HG02623 (cell line): ENCODE measurements around the gene STAT3.
"Not testable (repeated sequence)": the region's sequence is repeated elsewhere in the genome, so short reads cannot be mapped to it uniquely, and the experiment has no call there.

ENCODE experiments used
- ATAC-seq: cut with Tn5 transposase; IDR thresholded peaks from one replicate; pipeline ENCODE4 v1.9.1; 2021; ENCODE audit warnings: moderate library complexity; ENCODE audit not compliant: unreplicated experiment

STAT3 gene

DNA sequence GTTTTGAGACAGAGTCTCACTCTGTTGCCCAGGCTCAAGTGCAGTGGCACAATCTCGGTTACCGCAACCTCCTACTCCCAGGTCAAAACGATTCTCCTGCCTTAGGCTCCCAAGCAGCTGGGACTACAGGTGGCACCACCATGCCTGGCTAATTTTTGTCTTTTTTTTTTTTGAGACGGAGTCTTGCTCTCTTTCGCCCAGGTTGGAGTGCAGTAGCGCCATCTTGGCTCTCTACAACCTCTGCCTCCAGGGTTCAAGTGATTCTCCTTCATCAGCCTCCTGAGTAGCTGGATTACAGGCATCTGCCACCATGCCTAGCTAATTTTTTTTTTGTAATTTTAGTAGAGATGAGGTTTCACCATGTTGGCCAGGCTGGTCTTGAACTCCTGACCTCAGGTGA lies 70.3 kb downstream of the STAT3 start:
- ATAC-seq, result not testable (repeated sequence)

DNA sequence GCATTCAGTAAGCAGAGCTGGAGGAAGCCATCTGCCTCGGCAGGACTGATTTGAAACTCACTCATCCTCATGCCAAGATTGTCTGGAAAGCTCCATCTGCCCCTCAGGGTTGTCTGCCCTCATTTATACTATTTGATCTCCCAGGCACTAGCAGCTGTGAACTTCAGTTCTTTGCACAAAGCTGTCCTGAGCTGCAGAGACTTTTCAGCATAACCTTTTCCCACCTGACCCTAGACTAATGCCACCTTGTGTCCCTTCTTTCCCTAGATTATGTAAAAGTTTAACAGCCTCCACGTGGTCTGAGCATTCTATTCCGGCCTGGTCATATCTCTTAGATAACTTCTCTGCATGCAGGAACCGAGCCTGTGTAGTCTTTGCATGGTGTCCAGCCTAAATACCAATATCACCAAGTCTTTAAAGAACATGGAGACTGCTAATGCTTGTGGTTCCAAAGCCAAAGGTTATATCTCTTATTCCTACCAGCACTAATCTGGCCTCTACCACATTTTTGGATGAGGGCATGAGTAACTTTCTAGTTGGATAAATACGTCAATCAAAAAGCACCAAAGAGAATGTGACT lies 70.9 kb downstream of the STAT3 start:
- ATAC-seq, result no peak

DNA sequence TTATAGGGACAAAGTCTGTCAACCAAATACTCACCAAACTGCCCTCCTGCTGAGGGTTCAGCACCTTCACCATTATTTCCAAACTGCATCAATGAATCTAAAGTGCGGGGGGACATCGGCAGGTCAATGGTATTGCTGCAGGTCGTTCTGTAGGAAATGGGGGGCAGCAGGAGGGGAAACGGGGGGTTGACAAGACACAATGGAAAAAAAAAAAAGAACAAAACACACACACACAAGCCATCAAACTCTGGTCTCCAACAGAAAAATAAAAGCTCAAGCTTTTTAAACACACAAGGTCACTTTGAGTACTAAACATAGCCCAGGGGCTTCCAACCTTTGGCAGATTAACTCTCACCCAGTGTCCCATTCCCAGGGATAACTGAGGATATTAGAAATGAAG lies 71.5 kb downstream of the STAT3 start:
- ATAC-seq, result no peak

DNA sequence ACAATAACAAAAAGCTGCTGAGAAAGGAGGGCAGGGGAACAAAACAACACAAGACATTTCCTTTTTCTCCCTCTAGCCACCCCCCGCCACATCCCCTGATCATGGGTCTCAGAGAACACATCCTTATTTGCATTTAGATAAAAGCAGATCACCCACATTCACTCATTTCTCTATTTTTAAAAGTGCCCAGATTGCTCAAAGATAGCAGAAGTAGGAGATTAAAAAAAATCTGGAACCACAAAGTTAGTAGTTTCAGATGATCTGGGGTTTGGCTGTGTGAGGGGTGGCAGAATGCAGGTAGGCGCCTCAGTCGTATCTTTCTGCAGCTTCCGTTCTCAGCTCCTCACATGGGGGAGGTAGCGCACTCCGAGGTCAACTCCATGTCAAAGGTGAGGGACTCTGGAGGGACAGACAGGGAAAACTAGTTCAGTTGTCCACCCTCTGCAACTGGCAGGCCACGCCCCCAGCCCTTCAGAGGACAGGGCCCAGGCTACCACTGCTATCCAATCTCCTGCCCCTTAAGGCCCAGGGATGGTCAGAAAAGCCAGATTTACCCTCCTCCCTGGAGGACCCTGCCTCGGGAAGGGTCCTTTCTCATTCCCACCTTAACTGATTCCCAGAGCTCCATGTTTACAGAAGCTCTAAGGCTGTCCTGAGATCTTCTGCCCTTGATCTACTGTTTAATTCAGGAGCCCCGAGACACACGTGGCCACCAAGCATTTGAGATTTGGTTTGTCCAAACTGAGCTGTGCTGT lies 72.7 kb downstream of the STAT3 start:
- ATAC-seq, result no peak

DNA sequence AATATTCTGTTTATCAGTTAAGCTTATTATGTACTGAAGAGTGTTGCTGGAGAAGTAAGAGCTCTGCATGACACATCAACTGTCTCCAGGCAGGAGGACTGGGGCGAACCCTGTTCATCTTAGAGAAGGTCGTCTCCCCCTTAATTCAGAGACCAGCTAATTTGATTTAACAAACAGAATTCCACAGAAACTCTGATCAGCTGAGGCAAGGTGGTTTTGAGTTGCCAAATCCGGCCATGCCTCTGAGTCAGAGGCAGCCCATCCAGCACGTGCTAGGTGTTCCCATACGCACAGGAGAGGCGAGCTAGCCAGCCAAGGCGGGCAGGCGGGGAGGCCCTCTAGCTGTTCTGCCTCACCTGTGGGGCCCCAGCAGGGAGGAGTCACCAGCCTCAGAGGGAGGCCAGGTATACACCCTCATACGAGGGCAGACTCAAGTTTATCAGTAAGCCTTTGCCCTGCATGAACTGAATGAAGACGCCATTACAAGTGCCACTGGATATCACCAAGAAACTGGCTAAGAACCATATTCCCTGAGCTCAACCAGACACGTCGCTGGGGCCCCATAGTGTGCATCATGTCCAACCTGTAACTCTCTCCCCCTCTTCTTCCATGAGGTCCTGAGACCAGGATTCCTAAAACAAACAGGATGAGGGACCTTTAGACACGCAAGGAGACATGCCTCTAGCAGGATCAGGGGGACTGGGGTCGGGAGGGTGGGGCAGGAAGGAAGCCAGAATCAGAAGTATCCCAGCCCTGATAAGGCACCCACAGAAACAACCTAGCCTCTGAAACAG lies 74.3 kb downstream of the STAT3 start:
- no peak for ATAC-seq

DNA sequence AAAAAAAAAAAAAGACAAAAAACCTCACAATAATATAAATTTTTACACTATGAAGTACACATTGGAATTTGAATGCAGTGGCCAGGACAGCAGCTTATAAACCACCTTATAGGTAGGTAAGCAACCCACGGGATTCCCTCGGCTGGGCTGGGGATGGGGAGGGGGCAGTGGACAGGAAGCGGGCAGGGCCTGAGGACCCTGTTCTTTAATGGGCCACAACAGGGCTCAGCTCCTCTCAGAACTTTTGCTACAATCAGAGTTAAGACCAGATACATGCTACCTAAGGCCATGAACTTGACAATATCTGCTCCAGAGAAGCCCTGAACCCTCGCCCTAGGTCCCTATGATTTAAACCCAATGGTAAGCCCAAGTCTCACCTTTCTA lies 74.9 kb downstream of the STAT3 start:
- no peak for ATAC-seq

DNA sequence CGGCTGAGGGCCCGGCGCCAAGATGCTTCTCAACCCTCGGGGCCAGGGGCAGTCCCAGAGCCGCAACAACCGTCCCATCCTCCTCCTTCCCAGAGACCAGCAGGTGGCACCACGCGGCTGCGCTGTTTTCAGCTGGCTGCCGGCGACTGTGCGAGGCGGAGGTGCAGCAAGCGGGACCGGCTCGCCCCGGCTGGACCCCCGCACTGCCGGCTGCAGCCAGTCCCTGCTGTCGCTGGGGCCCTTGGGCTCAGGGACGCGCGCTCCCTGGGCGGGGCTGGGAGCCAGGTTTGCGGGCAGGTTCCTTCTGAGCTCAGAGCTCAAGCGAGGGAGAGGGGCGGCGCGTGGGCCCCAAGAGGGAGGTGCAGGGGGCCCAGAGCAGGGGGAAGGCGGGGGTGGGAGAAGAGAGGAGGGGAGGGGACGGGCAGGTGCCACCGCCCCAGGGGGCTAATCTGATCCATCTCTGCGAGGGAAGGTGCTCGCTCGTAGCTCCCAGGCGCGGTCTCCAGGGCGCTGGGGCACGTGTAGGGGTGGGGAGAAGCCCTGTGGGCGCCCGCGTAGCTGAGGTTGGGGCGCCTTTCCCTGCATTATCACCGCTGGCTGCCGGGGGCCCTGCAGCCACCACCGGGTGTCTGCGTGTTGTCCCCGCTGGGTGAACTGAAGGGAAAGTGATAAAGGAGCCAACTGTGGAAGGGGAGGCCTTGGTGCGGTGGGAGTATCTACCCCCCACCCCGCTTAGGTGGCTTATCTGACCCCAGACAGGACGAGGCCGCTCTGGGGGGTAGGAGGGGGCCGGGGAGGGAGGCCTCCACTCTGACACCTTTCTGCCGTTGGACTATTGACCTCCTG lies 75.7 kb downstream of the STAT3 start:
- no peak for ATAC-seq

DNA sequence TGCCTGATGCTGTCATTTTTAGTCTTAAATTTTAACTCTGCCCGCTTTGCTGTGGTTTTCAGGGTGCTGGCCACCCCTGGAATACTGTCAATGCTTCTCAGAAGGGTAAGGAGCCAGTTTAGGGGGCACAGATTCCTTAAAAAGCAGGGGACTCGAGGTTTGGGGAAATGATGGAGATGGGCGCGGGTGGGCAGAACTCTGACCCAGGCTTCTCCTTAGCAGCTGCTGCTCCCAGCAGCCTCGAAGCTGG lies 76.3 kb downstream of the STAT3 start:
- no peak for ATAC-seq

DNA sequence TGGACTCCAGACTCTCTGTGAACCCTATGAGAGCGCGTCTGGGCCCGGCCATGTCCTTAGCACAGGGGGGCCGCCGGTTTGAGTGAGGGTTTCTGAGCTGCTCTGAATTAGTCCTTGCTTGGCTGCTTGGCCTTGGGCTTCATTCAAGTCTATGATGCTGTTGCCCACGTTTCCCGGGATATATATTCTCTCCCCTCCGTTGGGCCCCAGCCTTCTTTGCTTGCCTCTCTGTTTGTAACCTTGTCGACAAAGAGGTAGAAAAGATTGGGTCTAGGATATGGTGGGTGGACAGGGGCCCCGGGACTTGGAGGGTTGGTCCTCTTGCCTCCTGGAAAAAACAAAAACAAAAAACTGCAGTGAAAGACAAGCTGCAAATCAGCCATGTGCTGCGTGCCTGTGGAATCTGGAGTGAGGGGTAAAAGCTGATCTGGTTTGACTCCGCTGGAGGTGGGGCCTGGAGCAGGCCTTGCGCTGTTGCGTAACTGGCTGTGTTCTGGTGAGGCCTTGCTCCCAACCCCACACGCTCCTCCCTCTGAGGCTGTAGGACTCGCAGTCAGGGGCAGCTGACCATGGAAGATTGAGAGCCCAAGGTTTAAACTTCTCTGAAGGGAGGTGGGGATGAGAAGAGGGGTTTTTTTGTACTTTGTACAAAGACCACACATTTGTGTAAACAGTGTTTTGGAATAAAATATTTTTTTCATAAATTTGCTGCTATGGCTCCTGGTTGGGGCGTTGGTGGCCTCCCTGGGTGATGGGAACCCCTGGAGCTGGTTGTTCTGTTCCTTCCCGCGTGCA lies 76.8 kb downstream of the STAT3 start:
- no peak for ATAC-seq

DNA sequence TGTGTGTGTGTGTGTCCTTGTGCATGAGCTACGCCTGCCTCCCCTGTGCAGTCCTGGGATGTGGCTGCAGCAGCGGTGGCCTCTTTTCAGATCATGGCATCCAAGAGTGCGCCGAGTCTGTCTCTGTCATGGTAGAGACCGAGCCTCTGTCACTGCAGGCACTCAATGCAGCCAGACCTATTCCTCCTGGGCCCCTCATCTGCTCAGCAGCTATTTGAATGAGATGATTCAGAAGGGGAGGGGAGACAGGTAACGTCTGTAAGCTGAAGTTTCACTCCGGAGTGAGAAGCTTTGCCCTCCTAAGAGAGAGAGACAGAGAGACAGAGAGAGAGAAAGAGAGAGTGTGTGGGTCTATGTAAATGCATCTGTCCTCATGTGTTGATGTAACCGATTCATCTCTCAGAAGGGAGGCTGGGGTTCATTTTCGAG lies 77.4 kb downstream of the STAT3 start:
- ATAC-seq, result no peak

DNA sequence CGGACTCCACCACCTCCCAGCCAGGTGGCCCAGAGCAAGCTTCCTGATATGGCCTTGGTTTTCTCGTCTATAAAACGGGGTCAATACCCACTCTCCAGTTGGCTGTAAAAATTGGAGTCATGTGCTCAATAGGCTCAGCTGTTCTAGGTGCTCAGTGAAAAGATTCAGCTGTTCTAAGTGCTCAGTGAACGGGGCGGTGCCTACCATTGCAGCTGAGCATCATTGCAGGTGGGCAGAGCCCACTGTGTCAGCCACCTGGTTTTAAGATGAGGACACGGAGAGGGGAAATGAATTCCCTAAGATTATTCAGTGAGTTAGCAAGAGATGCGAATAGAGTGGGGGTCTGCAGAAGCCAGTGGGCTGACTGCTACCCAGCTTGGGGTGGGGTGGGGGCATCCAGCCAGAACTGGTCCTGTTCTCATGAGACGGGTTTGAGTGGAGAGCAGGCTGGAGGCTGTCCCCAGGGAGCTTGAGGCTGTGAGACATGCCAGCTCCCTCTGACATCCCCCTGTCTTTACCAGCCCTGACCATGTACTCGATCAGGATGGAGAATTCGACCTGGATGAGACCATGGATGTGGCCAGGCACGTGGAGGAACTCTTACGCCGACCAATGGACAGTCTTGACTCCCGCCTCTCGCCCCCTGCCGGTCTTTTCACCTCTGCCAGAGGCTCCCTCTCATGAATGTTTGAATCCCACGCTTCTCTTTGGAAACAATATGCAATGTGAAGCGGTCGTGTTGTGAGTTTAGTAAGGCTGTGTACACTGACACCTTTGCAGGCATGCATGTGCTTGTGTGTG lies 78.1 kb downstream of the STAT3 start:
- no peak for ATAC-seq

DNA sequence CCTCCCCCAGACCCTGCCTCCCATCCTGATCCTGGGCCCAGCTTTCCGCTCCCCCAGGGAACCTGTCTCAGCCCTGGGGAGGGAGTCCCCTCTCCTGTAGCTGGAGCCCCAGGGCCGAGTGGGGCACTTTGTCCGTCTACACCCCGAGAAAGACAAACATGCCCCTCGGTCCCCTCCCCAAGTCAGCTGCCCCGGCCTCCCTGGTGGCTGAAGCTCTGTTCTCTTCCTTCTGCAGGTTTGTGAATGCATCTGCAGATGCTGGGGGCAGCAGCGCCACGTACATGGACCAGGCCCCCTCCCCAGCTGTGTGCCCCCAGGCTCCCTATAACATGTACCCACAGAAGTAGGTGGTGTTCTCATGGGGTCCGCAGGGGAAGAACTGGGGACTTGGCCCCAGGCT lies 79.1 kb downstream of the STAT3 start:
- ATAC-seq, result no peak

DNA sequence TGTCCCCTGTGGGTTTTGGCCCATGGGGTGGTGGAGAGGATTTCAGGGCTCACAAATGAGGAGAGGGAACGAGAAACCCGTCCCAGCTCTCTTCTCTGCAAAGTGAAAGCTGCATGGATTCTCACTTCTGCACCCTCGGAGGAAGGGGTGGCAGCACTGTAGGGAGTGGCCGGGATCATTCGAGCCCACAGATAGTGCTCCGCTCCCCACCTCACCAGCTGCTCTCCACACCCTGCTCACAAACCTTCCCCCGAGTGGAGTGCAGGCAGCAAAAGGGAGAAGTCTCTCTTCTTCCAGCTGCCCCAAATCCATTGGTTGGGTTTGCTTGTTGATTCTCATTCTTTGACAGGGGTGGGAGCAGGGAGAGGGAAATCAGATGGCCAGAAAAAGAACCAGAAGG lies 79.8 kb downstream of the STAT3 start:
- ATAC-seq, result no peak

DNA sequence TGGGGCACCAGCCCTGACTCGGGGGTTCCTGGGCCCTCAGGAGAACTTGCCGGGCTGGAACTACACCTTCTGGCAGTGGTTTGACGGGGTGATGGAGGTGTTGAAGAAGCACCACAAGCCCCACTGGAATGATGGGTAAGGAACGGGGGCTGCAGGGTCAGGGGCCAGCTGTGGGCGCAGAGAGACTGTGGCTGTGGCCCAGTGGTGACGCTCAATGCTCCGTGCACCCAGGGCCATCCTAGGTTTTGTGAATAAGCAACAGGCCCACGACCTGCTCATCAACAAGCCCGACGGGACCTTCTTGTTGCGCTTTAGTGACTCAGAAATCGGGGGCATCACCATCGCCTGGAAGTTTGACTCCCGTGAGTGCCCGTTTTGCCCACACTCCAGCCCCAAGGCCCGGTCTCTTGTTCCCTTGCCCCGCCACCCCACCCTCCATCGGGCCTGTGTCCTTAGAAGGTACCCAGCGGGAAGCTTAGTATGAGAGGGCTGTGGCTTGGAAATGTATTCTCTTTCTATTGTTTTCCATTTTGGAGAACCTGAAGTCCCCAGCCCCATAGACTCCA lies 80.8 kb downstream of the STAT3 start:
- no peak for ATAC-seq

DNA sequence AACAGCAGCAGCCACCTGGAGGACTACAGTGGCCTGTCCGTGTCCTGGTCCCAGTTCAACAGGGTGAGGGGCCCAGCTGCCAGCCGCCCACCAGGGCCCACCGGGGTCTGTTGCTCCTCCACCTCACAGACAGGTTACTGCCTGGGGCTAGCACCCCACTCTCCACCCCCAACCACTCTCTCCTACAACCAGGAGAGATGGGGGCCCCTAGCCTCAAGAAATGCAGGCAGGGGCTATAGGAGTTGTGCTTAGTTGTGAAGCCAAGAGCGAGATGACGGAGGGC lies 81.9 kb downstream of the STAT3 start:
- no peak for ATAC-seq

DNA sequence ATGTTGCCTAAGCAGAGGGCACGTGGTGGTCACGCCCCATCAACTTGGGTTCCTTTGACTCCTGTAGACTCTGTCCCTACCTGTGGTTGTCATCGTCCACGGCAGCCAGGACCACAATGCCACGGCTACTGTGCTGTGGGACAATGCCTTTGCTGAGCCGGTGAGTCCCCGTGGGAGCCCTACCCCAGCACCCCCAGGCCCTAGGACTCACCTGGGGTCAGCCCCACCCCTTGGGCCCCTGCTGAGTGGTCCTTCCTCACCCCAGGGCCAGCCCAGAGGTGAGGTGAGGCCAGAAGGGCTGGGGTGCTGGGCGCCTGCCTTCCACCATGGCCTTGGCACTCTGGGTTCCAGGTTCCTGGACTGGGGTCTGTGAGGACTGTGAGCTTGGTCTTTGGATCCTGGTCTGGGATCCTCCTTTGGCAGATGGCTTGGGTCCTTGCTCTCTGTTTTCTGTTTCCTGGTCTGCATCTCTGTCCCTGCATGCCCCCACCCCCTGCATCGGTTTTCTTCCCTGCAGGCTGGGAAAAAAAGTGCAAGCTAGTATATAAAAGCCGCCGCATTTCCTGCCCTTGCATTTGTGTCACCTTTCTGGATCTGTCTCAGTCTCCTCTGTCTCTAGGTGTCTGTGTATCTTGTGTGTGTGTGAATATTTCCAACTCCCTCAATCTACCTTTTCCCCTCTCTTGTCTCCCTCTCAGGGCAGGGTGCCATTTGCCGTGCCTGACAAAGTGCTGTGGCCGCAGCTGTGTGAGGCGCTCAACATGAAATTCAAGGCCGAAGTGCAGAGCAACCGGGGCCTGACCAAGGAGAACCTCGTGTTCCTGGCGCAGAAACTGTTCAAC lies 82.5 kb downstream of the STAT3 start:
- no peak for ATAC-seq

DNA sequence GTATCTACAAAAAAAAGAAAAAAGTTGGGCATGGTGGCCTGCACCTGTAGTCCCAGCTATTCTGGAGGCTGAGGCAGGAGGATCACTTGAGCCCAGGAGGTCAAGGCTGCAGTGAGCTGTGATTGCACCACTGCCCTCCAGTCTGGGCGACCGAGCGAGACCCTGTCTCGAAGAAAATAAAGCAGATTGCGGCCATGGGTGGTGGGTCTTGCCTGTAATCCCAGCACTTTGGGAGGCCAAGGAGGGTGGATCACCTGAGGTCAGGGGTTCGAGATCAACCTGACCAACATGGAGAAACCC lies 83.3 kb downstream of the STAT3 start:
- ATAC-seq, result not testable (repeated sequence)

DNA sequence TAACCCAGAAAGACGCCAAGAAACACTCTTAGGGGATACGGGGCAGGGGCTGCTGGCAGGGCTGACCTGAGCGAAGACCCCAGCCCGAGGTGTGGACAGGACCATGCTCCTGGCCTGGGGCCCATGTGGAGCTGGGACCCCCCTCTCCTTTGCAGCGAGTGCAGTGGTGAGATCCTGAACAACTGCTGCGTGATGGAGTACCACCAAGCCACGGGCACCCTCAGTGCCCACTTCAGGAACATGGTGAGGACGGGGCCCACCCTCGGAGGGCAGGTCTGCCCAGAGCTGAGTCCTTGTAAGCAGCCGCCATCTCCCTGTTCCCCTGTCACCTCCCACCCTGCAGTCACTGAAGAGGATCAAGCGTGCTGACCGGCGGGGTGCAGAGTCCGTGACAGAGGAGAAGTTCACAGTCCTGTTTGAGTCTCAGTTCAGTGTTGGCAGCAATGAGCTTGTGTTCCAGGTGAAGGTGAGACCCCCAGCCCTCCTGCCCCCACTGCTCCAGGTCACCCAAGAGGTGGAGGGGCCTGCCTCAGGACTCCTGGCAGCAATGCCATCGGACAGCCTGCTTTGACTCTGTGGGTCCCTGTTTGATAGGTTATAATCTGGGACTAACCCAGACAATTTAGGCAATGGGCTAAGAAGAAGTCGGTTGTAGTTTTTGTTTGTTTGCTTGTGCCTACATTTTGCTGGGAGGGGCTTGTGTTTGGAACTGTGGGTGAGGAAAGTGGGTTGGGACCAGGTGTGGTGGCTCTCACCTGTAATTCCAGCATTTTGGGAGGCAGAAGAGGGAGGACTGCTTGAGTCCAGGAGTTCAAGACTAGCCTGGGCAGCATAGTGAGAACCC lies 83.8 kb downstream of the STAT3 start:
- ATAC-seq, result no peak
